NT2/D1 (cell line): ENCODE results near the gene PRCD.

ENCODE experiments used
- SUZ12 ChIP-seq: IDR thresholded peaks from 2 replicates; pipeline ENCODE4 v1.6.1; 2011; ENCODE audit not compliant: insufficient read length, insufficient read depth; ENCODE audit errors: extremely low read depth
- YY1 ChIP-seq: IDR thresholded peaks from 2 replicates; pipeline ENCODE4 v1.6.1; 2011; ENCODE audit not compliant: insufficient read length, insufficient read depth
- ZNF274 ChIP-seq: IDR thresholded peaks from 2 replicates; pipeline ENCODE4 v1.6.1; 2011; ENCODE audit warnings: mild to moderate bottlenecking, low read depth, low read length

DNA sequence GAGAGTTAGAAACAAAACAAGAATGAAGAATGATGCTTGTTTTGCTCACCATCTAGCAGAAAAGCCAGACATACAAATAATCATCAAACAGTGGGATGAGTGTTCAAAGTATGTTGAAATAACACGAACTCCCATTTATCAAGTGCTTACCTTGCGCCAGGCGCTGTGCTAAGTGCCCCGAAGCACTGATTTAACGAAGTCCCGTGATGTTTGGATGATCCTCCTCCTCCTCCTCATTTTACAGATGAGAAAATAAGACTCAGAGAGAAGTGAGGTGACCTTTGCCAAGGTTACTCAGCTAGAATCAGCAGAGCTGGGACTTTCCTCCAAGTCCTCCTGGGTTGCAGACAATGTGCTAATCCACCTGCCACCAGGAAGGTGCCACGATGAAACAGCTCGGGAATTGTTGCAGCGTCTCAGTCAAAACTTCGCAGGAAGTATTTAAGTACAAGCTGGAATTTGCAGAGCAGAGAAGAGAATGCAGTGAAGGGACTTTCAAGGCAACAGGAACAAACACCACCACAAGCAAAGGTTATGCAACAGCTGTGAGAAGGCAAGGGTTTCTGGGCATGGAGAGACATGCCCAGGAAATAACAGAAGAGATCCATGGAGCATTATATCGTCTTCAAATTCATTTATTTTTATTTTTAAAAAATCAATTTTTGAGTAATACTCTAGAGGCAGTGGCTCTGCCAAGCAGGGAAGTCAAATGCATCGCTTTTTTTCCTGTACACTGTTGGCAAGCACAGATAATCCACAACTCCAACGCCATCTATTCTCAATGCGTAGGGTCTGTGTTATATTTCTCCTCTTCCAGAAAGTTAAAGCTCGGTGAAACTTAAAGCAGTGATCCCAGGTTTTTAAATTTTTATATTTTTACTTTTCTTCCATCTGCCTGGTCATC, 11.1 kb downstream of the PRCD start:
- TF ChIP-seq ZNF274, result no peak
- no peak for TF ChIP-seq YY1
- no peak for TF ChIP-seq SUZ12
